HepG2 (cell line): ENCODE measurements around the gene ATP2A2. TPM values are rescaled to one million over a fixed set of nuclear protein-coding genes. Genes with fewer than 3 reads are reported as not detected.

Experiments
- FOSL2 ChIP-seq: sonication (generic); formaldehyde crosslinking; IDR thresholded peaks from 2 replicates; pipeline ENCODE4 v1.4.0; 2020; ENCODE audit warnings: missing genetic modification reagents
- FOXK1 ChIP-seq: sonication (generic); formaldehyde crosslinking; IDR thresholded peaks from 2 replicates; pipeline ENCODE4 v1.4.0; 2020; ENCODE audit warnings: low read depth, missing genetic modification reagents, borderline replicate concordance
- JUNB ChIP-seq: sonication (generic); formaldehyde crosslinking; IDR thresholded peaks from 2 replicates; pipeline ENCODE4 v1.8.0; 2022; ENCODE audit warnings: missing genetic modification reagents, mild to moderate bottlenecking, borderline replicate concordance
- KIAA2018 ChIP-seq: sonication (generic); formaldehyde crosslinking; IDR thresholded peaks from 2 replicates; pipeline ENCODE4 v1.5.0; 2020; ENCODE audit warnings: mild to moderate bottlenecking, missing genetic modification reagents, borderline replicate concordance
- MTA3 ChIP-seq: sonication (generic); formaldehyde crosslinking; IDR thresholded peaks from 2 replicates; pipeline ENCODE4 v1.4.0; 2020; ENCODE audit warnings: missing genetic modification reagents
- NFIB ChIP-seq: sonication (generic); formaldehyde crosslinking; IDR thresholded peaks from 2 replicates; pipeline ENCODE4 v1.9.0; 2021; ENCODE audit warnings: missing genetic modification reagents, mild to moderate bottlenecking, borderline replicate concordance
- PCBP2 ChIP-seq: fragments of 200-400 bp; formaldehyde crosslinking; optimal IDR thresholded peaks from 2 replicates; pipeline ENCODE3; 2018; ENCODE audit warnings: low read length, low read depth; ENCODE audit not compliant: poor library complexity, severe bottlenecking
- SRSF1 ChIP-seq: fragments of 200-400 bp; formaldehyde crosslinking; optimal IDR thresholded peaks from 2 replicates; pipeline ENCODE3; 2017; ENCODE audit warnings: mild to moderate bottlenecking, low read depth, low read length, moderate library complexity
- YEATS4 ChIP-seq: sonication (generic); formaldehyde crosslinking; IDR thresholded peaks from 2 replicates; pipeline ENCODE4 v1.4.0; 2020; ENCODE audit warnings: missing genetic modification reagents, borderline replicate concordance
- ZNF263 ChIP-seq: sonication (generic); formaldehyde crosslinking; IDR thresholded peaks from 2 replicates; pipeline ENCODE4 v1.4.0; 2020; ENCODE audit warnings: missing genetic modification reagents
- ZNF547 ChIP-seq: sonication (generic); formaldehyde crosslinking; IDR thresholded peaks from 2 replicates; pipeline ENCODE4 v1.5.1; 2020; ENCODE audit warnings: mild to moderate bottlenecking, missing genetic modification reagents
- ZNF569 ChIP-seq: sonication (generic); formaldehyde crosslinking; IDR thresholded peaks from 2 replicates; pipeline ENCODE4 v1.5.0; 2020; ENCODE audit warnings: mild to moderate bottlenecking, missing genetic modification reagents, moderate library complexity, borderline replicate concordance
- ZNF878 ChIP-seq: sonication (generic); formaldehyde crosslinking; IDR thresholded peaks from 2 replicates; pipeline ENCODE4 v1.8.1; 2023; ENCODE audit warnings: mild to moderate bottlenecking, missing genetic modification reagents, moderate library complexity
- polyA plus RNA-seq, 8 experiments: library from polyadenylated mRNA; depleted of rRNA in 3 of 8; stranded (reverse) in 7 of 8; unstranded in 1 of 8; fragments of >200 nt; fragmentation: Illumina TruSeq in 4 of 8; extraction: Trizol in 4 of 8; gene quantifications; 2 replicates each; pipeline versions ENCODE4 v1.2.1 to v1.2.3, GENCODE V29; 2011 to 2016; ENCODE audit warnings: low read depth in 4 of 8, missing spikeins in 1 of 8, mixed read lengths in 1 of 8; ENCODE audit not compliant: insufficient read depth in 1 of 8
- total RNA-seq, 5 experiments: library from RNA; depleted of rRNA; stranded (reverse); fragments of >200 nt; fragmentation: Illumina TruSeq; extraction: Trizol; gene quantifications; 2 replicates each; pipeline ENCODE4 v1.2.3, GENCODE V29; 2016; ENCODE audit warnings: low read depth in 1 of 5
- TF ChIP-seq, protein P1 (sequence below): sonication (generic); formaldehyde crosslinking; IDR thresholded peaks from 2 replicates; pipeline ENCODE4 v1.4.0; 2020; ENCODE audit warnings: missing genetic modification reagents
- TF ChIP-seq, protein P2 (sequence below): sonication (generic); formaldehyde crosslinking; IDR thresholded peaks from 2 replicates; pipeline ENCODE4 v1.8.0; 2022; ENCODE audit warnings: mild to moderate bottlenecking, missing genetic modification reagents, borderline replicate concordance

The ATP2A2 gene
- total and polyA plus RNA-seq, 2 of the 13 experiments (the other 11 are each of a cell fraction or from before 2014, with no cell fraction given): 35.4 to 85.5 TPM

DNA sequence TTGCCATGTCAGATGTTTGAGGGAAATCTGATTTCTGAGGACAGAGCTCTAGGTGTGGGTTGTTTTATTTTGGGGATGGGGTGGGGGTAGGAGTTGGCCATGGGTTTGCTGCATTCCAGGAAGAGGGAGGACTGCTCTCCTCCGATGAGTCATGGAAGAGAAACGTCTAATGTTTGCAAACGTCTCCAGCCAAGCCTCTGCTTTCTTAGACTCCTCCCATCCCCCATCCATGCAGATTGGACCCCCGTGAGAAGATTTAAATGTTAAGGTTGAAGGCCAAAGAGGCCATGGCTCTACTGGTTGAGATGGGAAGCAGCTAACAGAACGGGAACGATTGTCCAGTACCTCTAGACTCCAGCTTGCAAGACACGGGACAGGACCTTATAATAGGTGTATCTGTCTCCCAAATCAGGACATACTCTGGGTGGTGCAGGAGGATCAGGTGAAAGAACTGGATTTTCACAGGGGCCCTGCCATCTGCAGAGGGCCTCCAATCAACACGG lies 11.4 kb upstream of the ATP2A2 start (continued):
- no peak for TF ChIP-seq YEATS4 (CRISPR knock-in tag)
- no peak for TF ChIP-seq SRSF1
- TF ChIP-seq ZNF878: no peak
- TF ChIP-seq ZNF547 (CRISPR knock-in tag): 0 out of 2 replicates have a peak, but pooled peaks have one; percentile 40
- TF ChIP-seq JUNB (CRISPR knock-in tag): peak; percentile 45; the same call in 1 of the 2 replicates
- TF ChIP-seq, protein P1, sequence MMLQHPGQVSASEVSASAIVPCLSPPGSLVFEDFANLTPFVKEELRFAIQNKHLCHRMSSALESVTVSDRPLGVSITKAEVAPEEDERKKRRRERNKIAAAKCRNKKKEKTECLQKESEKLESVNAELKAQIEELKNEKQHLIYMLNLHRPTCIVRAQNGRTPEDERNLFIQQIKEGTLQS (CRISPR knock-in tag): peak; percentile 27; the same call in 1 of the 2 replicates
- TF ChIP-seq FOSL2 (CRISPR knock-in tag): peak; percentile 85
- TF ChIP-seq KIAA2018 (CRISPR knock-in tag): no peak
- no peak for TF ChIP-seq NFIB (CRISPR knock-in tag)
- TF ChIP-seq ZNF263 (CRISPR knock-in tag): peak; percentile 83
- TF ChIP-seq FOXK1 (CRISPR knock-in tag): no peak
- TF ChIP-seq MTA3: no peak
- TF ChIP-seq, protein P2, sequence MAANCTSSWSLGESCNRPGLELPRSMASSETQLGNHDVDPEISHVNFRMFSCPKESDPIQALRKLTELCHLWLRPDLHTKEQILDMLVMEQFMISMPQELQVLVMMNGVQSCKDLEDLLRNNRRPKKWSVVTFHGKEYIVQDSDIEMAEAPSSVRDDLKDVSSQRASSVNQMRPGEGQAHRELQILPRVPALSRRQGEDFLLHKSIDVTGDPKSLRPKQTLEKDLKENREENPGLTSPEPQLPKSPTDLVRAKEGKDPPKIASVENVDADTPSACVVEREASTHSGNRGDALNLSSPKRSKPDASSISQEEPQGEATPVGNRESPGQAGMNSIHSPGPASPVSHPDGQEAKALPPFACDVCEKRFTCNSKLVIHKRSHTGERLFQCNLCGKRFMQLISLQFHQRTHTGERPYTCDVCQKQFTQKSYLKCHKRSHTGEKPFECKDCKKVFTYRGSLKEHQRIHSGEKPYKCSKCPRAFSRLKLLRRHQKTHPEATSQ (CRISPR knock-in tag): no peak
- peak; percentile 31 for TF ChIP-seq PCBP2
- no peak for TF ChIP-seq ZNF569 (CRISPR knock-in tag)
- TF ChIP-seq, all 625 proteins: peak for 8
